NCI-H2107 (cell line): ENCODE measurements around the gene TUFT1.
A peak's percentile ranks its signal among the peaks of the same experiment; 100 is the strongest.

Experiments used
- DNase-seq: peaks from one replicate; lab custom pipeline; 2025; lab: John Stamatoyannopoulos, UW

TUFT1 gene

DNA sequence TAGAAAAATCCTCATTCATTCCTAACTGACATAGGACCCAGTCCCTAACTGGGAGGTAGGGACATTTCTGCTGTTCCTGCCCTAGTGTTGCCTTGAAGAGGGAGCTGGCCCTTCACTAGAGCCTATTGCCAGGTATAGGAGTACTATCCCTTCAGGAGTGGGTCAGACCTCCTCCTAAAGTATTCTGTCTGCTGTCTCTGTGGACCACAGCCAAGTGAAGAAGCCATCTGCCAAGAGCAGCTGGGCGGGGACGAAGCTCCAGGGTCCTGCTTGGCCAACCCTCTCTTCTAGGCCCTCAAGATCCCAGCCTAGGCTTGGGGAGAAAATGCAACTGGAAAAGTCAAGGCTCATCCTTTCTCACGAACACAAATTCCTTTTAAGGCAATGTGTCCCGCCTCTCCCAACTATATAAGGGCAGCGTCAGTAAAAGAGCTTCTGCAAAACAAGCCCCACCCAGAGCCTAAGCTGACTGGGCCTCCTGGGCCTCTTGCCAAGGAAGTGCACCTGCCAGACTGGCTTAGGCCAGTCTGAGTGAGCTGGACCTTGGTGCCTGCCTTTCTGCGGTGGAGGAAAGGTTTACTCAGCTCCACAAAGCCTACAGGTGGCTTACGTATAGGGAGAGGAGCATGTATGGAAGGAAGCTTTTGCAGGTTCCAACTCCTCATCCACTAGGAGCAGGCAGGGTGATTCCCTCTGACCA is 638 bp upstream of the TUFT1 start:
- peak; percentile 97 for DNase-seq

DNA sequence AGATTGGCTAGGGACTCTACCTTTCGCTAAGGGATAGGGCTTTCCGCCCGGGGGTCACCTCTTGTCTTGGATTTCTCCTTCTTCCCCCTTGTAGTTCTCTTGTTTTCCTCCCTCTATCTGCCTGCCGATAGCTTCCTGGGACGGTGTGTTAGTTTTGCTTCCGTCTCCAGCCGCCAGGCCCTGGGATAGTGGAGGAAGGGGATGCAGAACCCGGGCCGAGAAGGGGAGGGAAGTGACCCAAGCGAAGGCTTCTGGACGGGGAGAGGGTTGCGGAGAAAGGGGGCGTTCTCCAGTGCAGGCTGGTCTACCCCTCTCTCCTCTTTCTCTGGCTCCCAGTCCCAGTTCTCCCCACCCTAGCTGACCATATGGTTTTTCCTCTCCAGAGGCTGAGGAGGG is 871 bp downstream of the TUFT1 start:
- DNase-seq, result no peak

DNA sequence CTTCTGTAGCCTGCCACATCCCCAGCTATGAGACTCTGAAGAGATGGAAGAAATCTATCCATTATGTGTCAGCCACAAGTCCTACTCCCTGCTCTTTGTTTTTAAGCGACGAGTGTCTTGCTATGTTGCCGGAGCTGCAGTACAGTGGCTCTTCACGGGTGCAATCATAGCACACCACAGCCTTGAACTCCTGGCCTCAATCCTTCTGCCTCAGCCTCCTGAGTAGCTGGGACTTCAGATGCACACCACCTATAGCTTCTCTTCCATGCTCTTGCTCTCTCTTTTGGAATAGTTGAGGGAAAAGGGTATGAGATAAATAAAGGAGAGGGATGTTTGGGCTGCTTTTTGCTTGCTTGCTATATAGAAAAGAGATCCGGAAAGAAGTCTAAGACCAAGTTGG is 1.6 kb downstream of the TUFT1 start:
- DNase-seq, result no peak

DNA sequence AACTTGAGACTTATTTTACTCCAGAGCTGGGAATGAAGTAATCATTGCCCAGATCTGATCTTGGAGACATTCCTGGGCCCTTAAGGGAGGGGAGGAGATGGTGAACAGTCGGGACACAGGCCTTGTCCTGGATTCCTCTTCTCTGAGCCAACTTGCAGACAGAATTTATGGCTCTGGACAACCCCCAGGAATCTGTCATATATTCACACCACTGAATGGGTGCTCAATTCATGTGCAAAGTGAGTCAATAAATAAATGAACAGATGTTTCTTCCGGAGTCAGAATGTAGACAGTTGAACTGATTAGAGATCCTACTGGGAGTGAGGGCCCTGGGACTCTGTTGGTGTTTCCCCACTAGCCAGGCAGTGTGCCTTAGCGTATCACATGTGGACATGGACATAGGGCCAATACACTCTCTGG is 2.6 kb downstream of the TUFT1 start:
- DNase-seq, result no peak

- no peak for DNase-seq
Observed at GRCh38 chr1:151545542-151545941, 5.4 kb downstream of the TUFT1 start.

DNA sequence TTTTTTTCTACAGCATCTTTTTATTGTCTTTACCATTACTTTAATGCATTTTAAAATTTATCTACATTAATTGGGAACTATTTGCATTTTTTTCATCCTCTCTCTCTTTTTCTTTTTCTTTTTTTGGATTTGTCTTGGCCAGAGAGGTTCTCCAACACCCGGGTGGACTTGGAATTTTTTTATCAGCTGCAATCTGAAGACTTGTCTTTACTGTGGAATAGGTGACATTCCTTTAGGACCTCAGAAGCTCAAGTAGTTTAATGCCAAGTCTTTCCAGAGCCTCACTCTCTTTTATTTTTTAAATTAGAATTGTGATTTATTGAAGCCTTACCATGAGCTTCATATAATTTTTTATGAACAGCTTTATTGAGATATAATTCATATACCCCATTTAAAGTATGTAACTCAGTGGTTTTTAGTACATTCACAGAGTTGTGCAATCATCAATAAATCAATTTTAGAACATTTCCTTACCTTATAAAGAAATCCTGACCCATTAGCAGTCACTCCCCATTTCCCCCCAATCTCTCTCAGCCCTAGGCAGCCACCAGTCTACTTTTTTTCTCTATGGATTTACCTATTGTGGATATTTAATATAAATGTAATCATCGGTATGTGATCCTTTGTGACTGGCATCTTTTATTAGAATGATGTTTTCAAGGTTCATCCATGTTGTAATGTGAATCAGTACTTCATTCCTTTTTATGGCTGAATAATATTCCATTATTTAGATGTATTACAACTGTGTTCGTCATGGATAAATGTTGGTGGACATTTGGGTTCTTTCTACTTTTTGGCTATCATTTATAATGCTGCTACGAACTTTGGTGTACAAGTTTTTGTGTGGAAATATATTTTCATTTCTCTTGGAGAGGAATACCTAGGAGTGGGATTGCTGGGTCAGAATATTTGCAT is 6.2 kb downstream of the TUFT1 start:
- no peak for DNase-seq

DNA sequence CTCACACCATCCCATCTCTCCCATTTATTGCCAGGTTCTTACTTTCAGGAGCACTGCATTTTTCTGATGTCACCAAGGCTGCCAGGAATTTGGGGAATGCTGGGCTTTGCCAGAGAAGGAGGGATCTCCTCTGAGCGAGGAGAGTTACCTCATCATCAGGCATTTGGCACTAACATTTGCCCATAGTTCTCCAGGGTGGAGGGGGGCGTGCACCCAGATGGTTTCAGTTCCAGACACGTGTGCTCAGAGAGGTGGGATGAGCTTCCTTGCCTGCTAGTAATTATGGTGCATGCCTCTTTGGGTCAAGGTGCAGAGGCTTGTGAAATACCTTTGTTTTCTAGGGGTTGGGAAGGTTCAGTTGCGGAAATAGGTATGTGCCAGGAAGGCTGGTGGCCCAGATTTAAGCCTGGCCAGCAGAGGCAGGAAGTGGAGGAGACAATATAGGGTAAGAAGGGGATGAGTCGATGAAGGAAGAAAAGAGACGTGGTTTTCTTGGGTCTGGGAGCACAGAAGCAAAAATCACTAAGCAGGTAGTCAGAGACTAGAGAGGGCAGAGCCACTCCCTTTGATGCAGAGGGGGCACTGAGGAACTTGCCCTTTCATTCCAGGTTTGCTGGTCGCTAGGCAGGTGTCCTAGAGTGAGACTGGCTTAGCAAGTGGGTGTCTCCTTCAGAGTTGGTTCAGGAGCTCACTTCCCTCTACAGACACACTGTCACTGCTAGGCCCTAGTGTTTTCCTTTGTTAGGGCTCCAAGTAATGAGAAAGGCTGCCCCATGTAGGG is 7.2 kb downstream of the TUFT1 start:
- DNase-seq, result no peak

- no peak for DNase-seq
Observed at GRCh38 chr1:151547900-151548230, 7.8 kb downstream of the TUFT1 start.

DNA sequence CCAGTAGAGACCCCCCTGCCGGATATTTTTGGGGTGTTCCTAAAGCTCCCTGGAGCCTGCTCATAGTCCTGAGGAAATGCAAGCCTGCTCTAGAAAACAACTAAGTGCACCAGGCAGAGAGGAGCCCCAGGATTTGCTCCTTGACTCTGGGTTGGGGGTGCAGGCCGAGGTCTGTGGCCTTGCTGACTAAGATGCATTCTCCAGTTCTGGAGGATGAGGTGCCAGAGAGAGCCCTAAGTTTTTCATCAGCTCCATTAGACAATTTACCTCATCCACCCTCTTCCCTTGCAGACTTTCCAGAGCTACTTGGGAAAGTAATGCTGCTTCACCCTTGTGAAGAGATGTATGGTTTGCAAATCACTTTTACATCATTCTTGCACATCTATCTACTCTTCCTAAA is 9.1 kb downstream of the TUFT1 start:
- no peak for DNase-seq

- DNase-seq, result no peak
Observed at GRCh38 chr1:151553659-151554058, 13.6 kb downstream of the TUFT1 start.

DNA sequence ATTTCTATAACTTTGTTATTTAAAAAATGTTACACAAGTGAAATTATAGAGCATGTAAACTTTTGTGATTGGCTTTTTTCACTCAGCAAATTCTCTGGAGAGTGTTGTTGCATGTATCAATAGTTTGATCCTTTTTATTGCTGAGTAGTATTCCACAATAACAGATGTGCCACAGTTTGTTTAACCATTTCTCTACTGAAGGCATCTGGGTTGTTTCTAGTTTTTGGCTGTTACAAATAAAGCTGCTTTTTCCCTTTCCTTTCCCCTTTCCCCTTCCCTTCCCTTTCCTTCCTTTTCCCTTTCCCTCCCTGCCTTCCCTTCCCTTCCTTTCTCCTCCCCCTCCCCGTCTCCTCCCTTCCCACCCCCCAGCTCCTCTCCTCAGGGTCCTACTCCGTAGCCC is 15.9 kb downstream of the TUFT1 start:
- no peak for DNase-seq

- DNase-seq, result no peak
Observed at GRCh38 chr1:151562661-151563060, 22.6 kb downstream of the TUFT1 start.

GRCh38 chr1:151563376-151563775 is 23.3 kb downstream of the TUFT1 start:
- no peak for DNase-seq

- no peak for DNase-seq
Observed at GRCh38 chr1:151565502-151566189, 25.5 kb downstream of the TUFT1 start.

GRCh38 chr1:151568626-151569088 is 28.5 kb downstream of the TUFT1 start:
- DNase-seq, result no peak

- no peak for DNase-seq
Observed at GRCh38 chr1:151570819-151571218, 30.7 kb downstream of the TUFT1 start.

GRCh38 chr1:151574575-151575529 is 34.7 kb downstream of the TUFT1 start:
- DNase-seq, result no peak

- DNase-seq, result no peak
Observed at GRCh38 chr1:151577173-151577572, 37.1 kb downstream of the TUFT1 start.

DNA sequence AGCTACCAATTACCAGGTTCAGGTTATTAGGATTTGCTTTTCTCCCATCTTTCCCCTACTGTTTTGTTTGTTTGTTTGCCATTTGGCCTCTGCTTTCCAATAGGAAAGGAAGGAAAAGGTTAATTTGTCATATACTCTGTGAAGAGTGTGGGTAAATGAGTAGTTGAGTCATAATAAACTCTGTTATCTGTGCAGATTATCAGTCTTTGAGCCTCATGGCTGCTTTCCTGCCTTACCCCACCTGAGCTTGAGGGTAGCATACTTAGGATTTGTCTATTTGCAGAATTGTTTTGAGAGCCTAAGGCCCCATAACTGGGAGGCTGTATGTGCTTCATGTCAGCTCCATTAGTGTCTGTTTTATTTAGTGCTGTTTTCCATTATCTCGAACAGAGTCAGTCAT is 38.8 kb downstream of the TUFT1 start:
- DNase-seq, result no peak

- DNase-seq, result no peak
Observed at GRCh38 chr1:151579436-151580225, 39.5 kb downstream of the TUFT1 start.
